Transverse colon (tissue), 3 donors: ENCODE results near the gene INPP4B.

Experiments used
- EP300 ChIP-seq: sonication (generic); formaldehyde crosslinking; IDR thresholded peaks from one replicate; pipeline ENCODE4 v1.6.1; 2017; ENCODE audit warnings: antibody characterized with exemption, low read depth
- POLR2A ChIP-seq: fragments of 450-650 bp; IDR thresholded peaks from one replicate; pipeline ENCODE4 v1.6.1; 2016; ENCODE audit warnings: antibody characterized with exemption, mild to moderate bottlenecking, moderate library complexity
- TF ChIP-seq, protein P1 (sequence below), 5 experiments: fragments of 200-600 bp in 3 of 5; fragments of 450-650 bp in 2 of 5; sonication (generic) in 3 of 5; IDR thresholded peaks; 1 replicate in 2 of 5; 2 replicates in 3 of 5; pipeline ENCODE4 v1.5.1; 2016 to 2017; ENCODE audit warnings: antibody characterized with exemption in 5 of 5, inconsistent platforms in 3 of 5, mild to moderate bottlenecking in 2 of 5, moderate library complexity in 1 of 5

DNA sequence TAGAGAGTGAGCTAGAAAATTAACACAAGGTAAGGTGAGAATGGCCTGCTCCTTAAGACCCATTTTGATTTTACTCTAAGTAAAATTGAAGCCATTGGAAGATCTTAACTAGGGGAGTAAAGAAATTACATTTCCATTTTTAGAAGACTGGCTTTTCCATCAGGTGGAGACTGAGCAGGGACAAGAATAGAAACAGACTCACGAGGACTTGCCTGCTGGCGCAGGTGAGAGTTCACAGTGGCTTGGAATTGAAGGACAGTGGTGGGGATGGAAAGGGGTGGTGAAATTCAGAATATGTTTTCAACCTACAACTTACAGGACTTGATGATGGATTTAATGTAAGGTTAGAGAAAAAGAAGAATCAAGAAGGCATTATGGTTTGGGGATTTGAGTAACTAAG is 427.4 kb downstream of the INPP4B start:
- TF ChIP-seq, protein P1, sequence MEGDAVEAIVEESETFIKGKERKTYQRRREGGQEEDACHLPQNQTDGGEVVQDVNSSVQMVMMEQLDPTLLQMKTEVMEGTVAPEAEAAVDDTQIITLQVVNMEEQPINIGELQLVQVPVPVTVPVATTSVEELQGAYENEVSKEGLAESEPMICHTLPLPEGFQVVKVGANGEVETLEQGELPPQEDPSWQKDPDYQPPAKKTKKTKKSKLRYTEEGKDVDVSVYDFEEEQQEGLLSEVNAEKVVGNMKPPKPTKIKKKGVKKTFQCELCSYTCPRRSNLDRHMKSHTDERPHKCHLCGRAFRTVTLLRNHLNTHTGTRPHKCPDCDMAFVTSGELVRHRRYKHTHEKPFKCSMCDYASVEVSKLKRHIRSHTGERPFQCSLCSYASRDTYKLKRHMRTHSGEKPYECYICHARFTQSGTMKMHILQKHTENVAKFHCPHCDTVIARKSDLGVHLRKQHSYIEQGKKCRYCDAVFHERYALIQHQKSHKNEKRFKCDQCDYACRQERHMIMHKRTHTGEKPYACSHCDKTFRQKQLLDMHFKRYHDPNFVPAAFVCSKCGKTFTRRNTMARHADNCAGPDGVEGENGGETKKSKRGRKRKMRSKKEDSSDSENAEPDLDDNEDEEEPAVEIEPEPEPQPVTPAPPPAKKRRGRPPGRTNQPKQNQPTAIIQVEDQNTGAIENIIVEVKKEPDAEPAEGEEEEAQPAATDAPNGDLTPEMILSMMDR (IDR thresholded peaks at IDR 0.05), result no peak
- no peak for TF ChIP-seq POLR2A
- TF ChIP-seq EP300, result no peak
